Thymus (tissue), 11 donors: ENCODE results near the gene TM9SF2. TPM values are rescaled to one million over a fixed set of nuclear protein-coding genes. Genes with fewer than 3 reads are reported as not detected.
A peak's percentile ranks its signal among the peaks of the same experiment; 100 is the strongest.

Source experiments
- DNase-seq, 9 donors: peaks; one replicate each; pipeline ENCODE4 v3.0.0-alpha.2; 2013; ENCODE audit warnings: low spot score in 9 of 9, low read depth in 6 of 9, missing footprints in 1 of 9
- H3K27ac ChIP-seq, 2 donors: one replicate each; pipeline ENCODE4 v1.5.1; 2013; ENCODE audit warnings: control low read depth in 1 of 2, low read depth in 1 of 2, low read length in 1 of 2, mild to moderate bottlenecking in 1 of 2, moderate library complexity in 1 of 2
- H3K27me3 ChIP-seq, 2 donors: one replicate each; pipeline ENCODE4 v1.5.1; 2013; ENCODE audit warnings: low read length in 1 of 2; ENCODE audit not compliant: control insufficient read depth in 2 of 2, insufficient read depth in 1 of 2
- H3K36me3 ChIP-seq, 2 donors: one replicate each; pipeline ENCODE4 v1.5.1; 2013; ENCODE audit warnings: low read length in 1 of 2, mild to moderate bottlenecking in 1 of 2, moderate library complexity in 1 of 2; ENCODE audit not compliant: control insufficient read depth in 2 of 2, insufficient read depth in 2 of 2
- H3K4me1 ChIP-seq, 2 donors: one replicate each; pipeline ENCODE4 v1.5.1; 2013; ENCODE audit warnings: low read length in 2 of 2; ENCODE audit not compliant: control insufficient read depth in 2 of 2, insufficient read depth in 2 of 2
- H3K4me3 ChIP-seq, 2 donors: one replicate each; pipeline ENCODE4 v1.5.1; 2013; ENCODE audit warnings: low read length in 2 of 2, control low read depth in 1 of 2, mild to moderate bottlenecking in 1 of 2
- H3K9me3 ChIP-seq, 2 donors: one replicate each; pipeline ENCODE4 v1.5.1; 2013; ENCODE audit warnings: low read length in 1 of 2, mild to moderate bottlenecking in 1 of 2; ENCODE audit not compliant: control insufficient read depth in 2 of 2, insufficient read depth in 1 of 2
- WGBS: extraction: QIAGEN DNeasy Blood & Tissue Kit; methylation state at CpG from one replicate; pipeline ENCODE4 v1.1.7; 2013; 5-methylcytosine and 5-hydroxymethylcytosine counted together
- polyA plus RNA-seq: library from polyadenylated mRNA; stranded (reverse); fragments of 200-250 nt; gene quantifications from one replicate; pipeline ENCODE4 v1.2.3, GENCODE V29; 2013
- total RNA-seq: library from RNA; stranded (reverse); fragments of 120-200 nt; gene quantifications from one replicate; pipeline ENCODE4 v1.2.4, GENCODE V29; 2013
- donor health status: healthy.

The TM9SF2 gene
- total and polyA plus RNA-seq, 2 donors = 61.6 to 71.3 TPM

- no peak for DNase-seq
- no peak overlapping the region for H3K4me3 ChIP-seq
- H3K4me1 ChIP-seq = peaks cover 0 to 3% of the 10 kb centered on the region in 2 donors
- H3K9me3 ChIP-seq = no peaks in the 10 kb centered on the region
- H3K27ac ChIP-seq = no peak overlapping the region
- no peaks in the 10 kb centered on the region for H3K27me3 ChIP-seq
- 58% methylated on average over 1 of the region's 1 CpG for WGBS
- peaks cover 33 to 47% of the 10 kb centered on the region in 2 donors for H3K36me3 ChIP-seq
Measured at GRCh38 chr13:99540530-99540929, 39.3 kb downstream of the TM9SF2 start.

GRCh38 chr13:99542788-99543406 lies 41.6 kb downstream of the TM9SF2 start:
- peaks cover 49 to 63% of the 10 kb centered on the region in 2 donors for H3K36me3 ChIP-seq
- peaks cover 0 to 3% of the 10 kb centered on the region in 2 donors for H3K4me1 ChIP-seq
- peak overlapping the region; percentile 13 to 60 for H3K27ac ChIP-seq
- H3K9me3 ChIP-seq = no peaks in the 10 kb centered on the region
- H3K27me3 ChIP-seq = no peaks in the 10 kb centered on the region
- DNase-seq = peak in 1 of 9 donors; percentile 33
- WGBS = 94% methylated on average over 8 of the region's 8 CpGs
- H3K4me3 ChIP-seq = no peak overlapping the region

GRCh38 chr13:99545361-99545760 lies 44.1 kb downstream of the TM9SF2 start:
- no peak for DNase-seq
- Histone ChIP-seq H3K4me3 (no peak overlapping the region), H3K4me1 (peaks cover 0 to 3% of the 10 kb centered on the region in 2 donors), H3K27ac (no peak overlapping the region), H3K27me3 (no peaks in the 10 kb centered on the region), H3K9me3 (no peaks in the 10 kb centered on the region), H3K36me3 (peaks cover 52 to 80% of the 10 kb centered on the region in 2 donors)
- 96% methylated on average over 6 of the region's 6 CpGs for WGBS

GRCh38 chr13:99545979-99546378 lies 44.7 kb downstream of the TM9SF2 start:
- Histone ChIP-seq H3K36me3 (peaks cover 53 to 80% of the 10 kb centered on the region in 2 donors), H3K27me3 (no peaks in the 10 kb centered on the region), H3K9me3 (no peaks in the 10 kb centered on the region), H3K4me3 (no peak overlapping the region), H3K27ac (no peak overlapping the region), H3K4me1 (no peaks in the 10 kb centered on the region)
- no peak for DNase-seq
- 77% methylated on average over 7 of the region's 7 CpGs for WGBS

GRCh38 chr13:99546878-99547277 lies 45.6 kb downstream of the TM9SF2 start:
- no peak for DNase-seq
- H3K9me3 ChIP-seq = no peaks in the 10 kb centered on the region
- H3K27me3 ChIP-seq = no peaks in the 10 kb centered on the region
- 84% methylated on average over 7 of the region's 7 CpGs for WGBS
- no peaks in the 10 kb centered on the region for H3K4me1 ChIP-seq
- no peak overlapping the region for H3K27ac ChIP-seq
- peaks cover 57 to 79% of the 10 kb centered on the region in 2 donors for H3K36me3 ChIP-seq
- no peak overlapping the region for H3K4me3 ChIP-seq

DNA sequence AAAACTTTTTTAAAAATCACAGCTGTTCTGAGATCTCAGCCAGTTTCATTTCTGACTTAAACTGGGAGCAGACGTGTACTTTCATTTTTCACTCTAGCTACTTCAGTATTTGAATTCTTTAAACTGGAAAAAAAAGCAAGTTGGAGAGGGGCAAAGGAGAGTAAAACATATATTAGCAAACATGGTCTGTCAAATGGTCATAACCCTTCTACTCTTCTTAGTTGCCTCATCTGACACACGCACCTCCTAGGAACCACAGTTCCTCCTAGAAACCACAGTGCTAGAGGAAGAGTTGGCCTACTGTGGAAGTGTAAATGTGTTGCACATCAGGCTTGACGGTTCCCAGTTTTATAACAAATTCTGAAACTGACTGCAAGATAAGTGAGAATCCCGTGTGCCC lies 47.2 kb downstream of the TM9SF2 start:
- no peak for DNase-seq
- Histone ChIP-seq H3K9me3 (no peaks in the 10 kb centered on the region), H3K27me3 (no peaks in the 10 kb centered on the region), H3K27ac (no peak overlapping the region), H3K4me3 (no peak overlapping the region), H3K36me3 (peaks cover 47 to 73% of the 10 kb centered on the region in 2 donors), H3K4me1 (no peaks in the 10 kb centered on the region)
- WGBS = 93% methylated on average over 4 of the region's 4 CpGs

DNA sequence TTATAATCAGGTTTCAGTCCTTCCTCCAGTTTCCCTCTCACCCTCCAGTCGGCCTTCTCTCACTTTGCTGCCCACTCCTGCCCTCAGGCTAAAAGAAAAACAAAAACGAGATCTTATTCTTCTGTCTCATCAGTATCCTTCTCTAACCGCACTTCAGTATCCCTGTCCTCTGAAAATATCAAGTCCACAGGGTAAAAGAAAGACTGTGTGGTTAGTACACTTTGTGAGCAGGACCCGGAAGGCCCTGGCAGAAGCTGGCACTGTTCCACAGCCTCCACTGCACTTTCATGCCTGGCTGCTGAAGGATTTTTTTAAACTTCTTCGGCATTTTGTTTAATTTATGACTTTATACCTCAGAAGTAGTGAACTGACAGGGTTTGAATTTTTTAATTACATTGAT lies 51.8 kb downstream of the TM9SF2 start:
- peaks cover 31 to 67% of the 10 kb centered on the region in 2 donors for H3K36me3 ChIP-seq

DNA sequence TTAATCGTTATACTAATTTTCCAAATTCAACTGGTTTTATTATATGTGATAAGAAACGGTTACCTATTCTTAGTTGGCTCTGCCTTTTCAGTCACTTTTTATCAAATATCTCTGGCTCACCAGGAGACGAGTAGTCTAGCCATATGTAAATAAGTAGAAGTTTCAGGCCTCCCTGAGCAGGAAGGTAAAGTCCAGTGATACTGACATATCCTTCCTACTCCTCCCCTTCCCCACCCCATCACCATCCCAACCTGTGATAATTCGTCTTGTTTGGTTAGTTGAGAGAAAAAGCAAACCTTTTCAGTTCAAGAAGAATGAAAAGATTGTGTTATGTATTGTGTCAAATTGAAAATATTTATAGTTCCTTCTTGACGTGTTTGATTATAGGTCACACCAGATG lies 53.9 kb downstream of the TM9SF2 start:
- peaks cover 29 to 61% of the 10 kb centered on the region in 2 donors for H3K36me3 ChIP-seq
- no peaks in the 10 kb centered on the region for H3K4me1 ChIP-seq
- WGBS = 98% methylated on average over 5 of the region's 5 CpGs
- H3K27ac ChIP-seq = no peak overlapping the region
- no peaks in the 10 kb centered on the region for H3K27me3 ChIP-seq
- no peaks in the 10 kb centered on the region for H3K9me3 ChIP-seq
- no peak overlapping the region for H3K4me3 ChIP-seq
- DNase-seq = no peak

More for the DNA sequence above, 51.8 kb downstream of the TM9SF2 start:
- no peaks in the 10 kb centered on the region for H3K4me1 ChIP-seq
- H3K9me3 ChIP-seq = no peaks in the 10 kb centered on the region
- no peak overlapping the region for H3K27ac ChIP-seq
- WGBS = 87% methylated on average over 5 of the region's 5 CpGs
- no peaks in the 10 kb centered on the region for H3K27me3 ChIP-seq
- DNase-seq = no peak
- no peak overlapping the region for H3K4me3 ChIP-seq

DNA sequence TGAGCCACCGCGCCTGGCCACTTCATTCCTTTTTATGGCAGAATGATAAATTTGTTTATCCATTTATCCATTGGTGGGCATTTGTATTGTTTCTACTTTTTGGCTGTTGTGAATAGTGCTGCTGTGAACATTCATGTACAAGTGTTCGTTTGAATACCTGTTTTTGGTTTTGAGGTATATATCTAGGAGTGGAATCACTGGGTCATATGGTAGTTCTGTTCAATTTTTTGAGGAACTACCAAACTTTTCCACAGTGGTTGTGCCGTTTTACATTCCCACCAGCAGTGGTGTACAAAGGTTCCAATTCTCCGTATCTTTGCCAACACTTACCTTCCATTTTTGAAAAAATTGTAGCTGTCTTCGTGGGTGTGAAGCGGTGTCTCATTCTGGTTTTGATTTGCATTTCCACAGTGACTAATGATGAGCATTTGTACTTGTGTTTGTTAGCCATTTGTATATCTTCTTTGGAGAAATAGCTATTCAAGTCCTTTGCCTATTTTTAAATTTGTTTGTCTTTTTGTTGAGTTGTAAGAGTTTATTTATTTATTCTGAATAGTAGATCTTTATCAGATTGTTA lies 55.7 kb downstream of the TM9SF2 start:
- Histone ChIP-seq H3K36me3 (peaks cover 30 to 59% of the 10 kb centered on the region in 2 donors), H3K4me1 (no peaks in the 10 kb centered on the region), H3K27me3 (no peaks in the 10 kb centered on the region), H3K9me3 (no peaks in the 10 kb centered on the region), H3K4me3 (no peak overlapping the region), H3K27ac (no peak overlapping the region)
- DNase-seq = no peak
- WGBS = 98% methylated on average over 7 of the region's 7 CpGs
